ENCODE data around the gene ABCA7. TPM values are rescaled to one million over a fixed set of nuclear protein-coding genes. Genes with fewer than 3 reads are reported as not detected.

The ABCA7 gene
- total RNA-seq, 1 donor: 3.5 TPM

DNA sequence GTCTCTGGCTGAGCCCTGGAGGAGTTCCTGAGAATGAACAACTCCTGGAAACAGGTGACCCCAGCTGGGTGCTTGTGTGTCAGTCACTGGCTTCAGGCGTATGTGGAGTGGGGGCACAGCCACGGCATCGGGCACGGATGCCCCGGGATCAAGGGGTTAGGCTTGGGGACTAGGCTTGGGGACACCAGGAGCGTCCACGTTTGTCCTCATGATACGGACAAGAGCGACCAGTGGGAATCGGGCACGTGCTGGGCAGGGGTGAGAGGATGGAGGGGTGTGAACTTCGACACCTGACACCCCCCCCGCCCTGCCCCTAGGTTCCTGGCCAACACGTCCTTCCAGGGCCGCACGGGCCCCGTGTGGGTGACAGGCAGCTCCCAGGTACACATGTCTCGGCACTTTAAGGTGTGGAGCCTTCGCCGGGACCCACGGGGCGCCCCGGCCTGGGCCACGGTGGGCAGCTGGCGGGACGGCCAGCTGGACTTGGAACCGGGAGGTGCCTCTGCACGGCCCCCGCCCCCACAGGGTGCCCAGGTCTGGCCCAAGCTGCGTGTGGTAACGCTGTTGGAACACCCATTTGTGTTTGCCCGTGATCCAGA is 35.6 kb upstream of the ABCA7 start:
- no peak for DNase-seq (ENCODE audit: low read depth)
- TF ChIP-seq, protein P1, sequence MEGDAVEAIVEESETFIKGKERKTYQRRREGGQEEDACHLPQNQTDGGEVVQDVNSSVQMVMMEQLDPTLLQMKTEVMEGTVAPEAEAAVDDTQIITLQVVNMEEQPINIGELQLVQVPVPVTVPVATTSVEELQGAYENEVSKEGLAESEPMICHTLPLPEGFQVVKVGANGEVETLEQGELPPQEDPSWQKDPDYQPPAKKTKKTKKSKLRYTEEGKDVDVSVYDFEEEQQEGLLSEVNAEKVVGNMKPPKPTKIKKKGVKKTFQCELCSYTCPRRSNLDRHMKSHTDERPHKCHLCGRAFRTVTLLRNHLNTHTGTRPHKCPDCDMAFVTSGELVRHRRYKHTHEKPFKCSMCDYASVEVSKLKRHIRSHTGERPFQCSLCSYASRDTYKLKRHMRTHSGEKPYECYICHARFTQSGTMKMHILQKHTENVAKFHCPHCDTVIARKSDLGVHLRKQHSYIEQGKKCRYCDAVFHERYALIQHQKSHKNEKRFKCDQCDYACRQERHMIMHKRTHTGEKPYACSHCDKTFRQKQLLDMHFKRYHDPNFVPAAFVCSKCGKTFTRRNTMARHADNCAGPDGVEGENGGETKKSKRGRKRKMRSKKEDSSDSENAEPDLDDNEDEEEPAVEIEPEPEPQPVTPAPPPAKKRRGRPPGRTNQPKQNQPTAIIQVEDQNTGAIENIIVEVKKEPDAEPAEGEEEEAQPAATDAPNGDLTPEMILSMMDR (IDR thresholded peaks at IDR 0.05; ENCODE audit: insufficient read depth, low read length): no peak
- H3K4me3 ChIP-seq (ENCODE audit: low read depth, low read length): no peak overlapping the region

DNA sequence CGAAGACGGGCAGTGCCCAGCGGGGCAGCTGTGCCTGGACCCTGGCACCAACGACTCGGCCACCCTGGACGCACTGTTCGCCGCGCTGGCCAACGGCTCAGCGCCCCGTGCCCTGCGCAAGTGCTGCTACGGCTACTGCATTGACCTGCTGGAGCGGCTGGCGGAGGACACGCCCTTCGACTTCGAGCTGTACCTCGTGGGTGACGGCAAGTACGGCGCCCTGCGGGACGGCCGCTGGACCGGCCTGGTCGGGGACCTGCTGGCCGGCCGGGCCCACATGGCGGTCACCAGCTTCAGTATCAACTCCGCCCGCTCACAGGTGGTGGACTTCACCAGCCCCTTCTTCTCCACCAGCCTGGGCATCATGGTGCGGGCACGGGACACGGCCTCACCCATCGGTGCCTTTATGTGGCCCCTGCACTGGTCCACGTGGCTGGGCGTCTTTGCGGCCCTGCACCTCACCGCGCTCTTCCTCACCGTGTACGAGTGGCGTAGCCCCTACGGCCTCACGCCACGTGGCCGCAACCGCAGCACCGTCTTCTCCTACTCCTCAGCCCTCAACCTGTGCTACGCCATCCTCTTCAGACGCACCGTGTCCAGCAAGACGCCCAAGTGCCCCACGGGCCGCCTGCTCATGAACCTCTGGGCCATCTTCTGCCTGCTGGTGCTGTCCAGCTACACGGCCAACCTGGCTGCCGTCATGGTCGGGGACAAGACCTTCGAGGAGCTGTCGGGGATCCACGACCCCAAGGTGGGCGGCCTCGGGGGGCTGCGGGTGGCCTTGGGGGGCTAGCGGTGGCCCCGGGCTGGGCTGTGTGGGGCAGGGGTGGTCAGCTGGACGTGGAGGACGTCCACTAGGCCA is 34.9 kb upstream of the ABCA7 start:
- TF ChIP-seq, protein P1 (IDR thresholded peaks at IDR 0.05; ENCODE audit: insufficient read depth, low read length): no peak

DNA sequence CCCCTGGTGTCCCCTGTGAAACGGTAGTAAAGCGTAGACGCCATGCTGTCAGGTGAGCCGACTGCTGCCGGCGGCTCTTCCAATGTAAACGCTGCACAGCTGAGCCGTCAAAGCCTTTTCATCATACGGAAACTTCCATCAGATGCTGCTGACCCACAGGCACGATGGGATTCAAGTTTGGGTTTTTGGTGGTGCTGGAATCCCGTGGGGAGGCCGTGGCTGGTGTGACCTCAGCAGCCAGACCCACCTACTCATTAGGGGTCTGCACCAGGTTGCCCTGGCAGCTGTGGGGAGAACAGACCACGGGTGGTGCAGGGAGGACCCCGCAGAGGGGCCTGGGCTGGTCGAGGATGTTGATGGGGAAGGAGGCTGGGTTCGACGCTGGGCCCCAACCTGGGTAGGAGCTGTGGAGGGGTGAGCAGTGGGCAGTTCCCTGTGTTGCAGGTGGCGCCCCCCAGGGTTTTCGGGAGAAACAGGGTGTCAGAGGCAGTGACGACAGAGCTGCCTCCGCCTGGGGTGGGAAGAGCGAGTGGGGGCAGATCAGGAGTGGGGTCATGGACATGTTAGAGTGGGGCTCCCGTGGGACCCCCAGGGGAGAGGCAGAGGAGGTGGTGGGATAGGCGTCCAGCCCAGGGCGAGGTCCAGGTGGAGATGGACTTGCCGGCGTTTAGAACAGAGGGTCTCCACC is 33.1 kb upstream of the ABCA7 start:
- no peak overlapping the region for H3K4me3 ChIP-seq (ENCODE audit: low read depth, low read length)
- TF ChIP-seq, protein P1 (IDR thresholded peaks at IDR 0.05; ENCODE audit: insufficient read depth, low read length): no peak
- DNase-seq (ENCODE audit: low read depth): no peak

More for the DNA sequence above, 34.9 kb upstream of the ABCA7 start:
- no peak for DNase-seq (ENCODE audit: low read depth)
- no peak overlapping the region for H3K4me3 ChIP-seq (ENCODE audit: low read depth, low read length)

DNA sequence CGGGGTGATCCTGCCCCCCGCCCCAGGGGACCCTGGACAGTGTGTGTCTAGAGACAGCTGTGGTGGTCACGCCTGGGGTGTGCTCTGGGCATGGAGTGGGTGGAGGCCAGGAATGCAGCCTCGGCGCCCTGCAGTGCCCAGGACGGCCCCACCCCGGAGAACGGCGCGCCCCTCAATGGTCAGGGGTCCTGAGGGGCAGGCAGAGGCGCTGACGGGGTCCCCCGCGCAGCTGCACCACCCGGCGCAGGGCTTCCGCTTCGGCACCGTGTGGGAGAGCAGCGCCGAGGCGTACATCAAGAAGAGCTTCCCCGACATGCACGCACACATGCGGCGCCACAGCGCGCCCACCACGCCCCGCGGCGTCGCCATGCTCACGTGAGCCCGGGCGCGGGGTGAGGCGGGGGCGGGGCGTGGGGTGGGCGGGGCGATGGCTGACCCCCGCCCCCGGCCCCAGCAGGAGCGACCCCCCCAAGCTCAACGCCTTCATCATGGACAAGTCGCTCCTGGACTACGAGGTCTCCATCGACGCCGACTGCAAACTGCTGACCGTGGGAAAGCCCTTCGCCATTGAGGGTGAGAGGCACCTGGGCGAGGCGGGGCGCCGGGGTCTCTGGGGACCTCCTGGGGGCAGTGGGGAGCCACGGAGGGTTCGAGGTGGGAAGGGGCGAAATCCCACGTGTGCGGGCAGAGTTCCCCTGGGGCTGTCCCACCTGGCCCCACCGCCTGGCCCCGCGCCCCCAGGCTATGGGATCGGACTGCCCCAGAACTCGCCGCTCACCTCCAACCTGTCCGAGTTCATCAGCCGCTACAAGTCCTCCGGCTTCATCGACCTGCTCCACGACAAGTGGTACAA is 32.3 kb upstream of the ABCA7 start:
- DNase-seq (ENCODE audit: low read depth): no peak
- H3K4me3 ChIP-seq (ENCODE audit: low read depth, low read length): no peak overlapping the region
- TF ChIP-seq, protein P1 (IDR thresholded peaks at IDR 0.05; ENCODE audit: insufficient read depth, low read length): no peak

DNA sequence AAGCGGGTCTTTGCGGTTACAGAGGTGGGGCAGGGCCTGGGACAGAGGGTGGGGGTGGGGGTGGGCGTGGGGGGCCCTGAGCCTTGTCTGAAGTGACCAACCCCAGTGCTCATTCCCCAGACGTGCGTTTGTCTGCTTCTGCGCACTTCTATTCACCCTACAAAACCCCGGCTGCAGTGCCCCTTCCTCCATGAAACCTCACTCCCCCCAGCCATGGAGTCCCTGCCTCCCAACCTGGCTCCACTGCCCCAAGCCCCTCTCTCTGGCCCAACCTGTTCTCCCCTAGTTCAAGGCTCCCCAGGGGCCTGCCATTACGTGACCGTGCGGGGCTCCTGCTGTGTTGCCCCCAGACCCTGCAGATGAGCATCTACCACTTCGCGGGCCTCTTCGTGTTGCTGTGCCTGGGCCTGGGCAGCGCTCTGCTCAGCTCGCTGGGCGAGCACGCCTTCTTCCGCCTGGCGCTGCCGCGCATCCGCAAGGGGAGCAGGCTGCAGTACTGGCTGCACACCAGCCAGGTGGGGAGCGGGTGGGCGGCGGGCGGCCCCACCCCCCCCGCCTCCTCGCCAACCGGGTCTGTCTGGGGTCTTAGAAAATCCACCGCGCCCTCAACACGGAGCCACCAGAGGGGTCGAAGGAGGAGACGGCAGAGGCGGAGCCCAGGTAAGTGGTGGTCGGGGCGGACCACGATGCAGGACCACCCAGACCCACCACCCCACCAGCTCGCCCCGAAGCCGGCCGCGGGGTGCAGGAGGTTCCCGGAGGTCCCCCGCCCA is 31.5 kb upstream of the ABCA7 start:
- TF ChIP-seq, protein P1 (IDR thresholded peaks at IDR 0.05; ENCODE audit: insufficient read depth, low read length): no peak
- no peak overlapping the region for H3K4me3 ChIP-seq (ENCODE audit: low read depth, low read length)
- DNase-seq (ENCODE audit: low read depth): no peak

Measured in fibroblast of the aortic adventitia (primary cell).